HL-60/S4 treated with retinoic acid at 250 ng/mL for 4 days and 3 days (cell line): ENCODE data around the gene BCL2L12.
"Not testable (repeated sequence)": the region's sequence is repeated elsewhere in the genome, so short reads cannot be mapped to it uniquely, and the experiment has no call there.

ENCODE experiments used
- in situ Hi-C: fragments of 300-500 bp; cut with MboI; formaldehyde crosslinking; loops from 2 replicates; pipeline ENCODE4 v1.7.0; 2022; ENCODE audit warnings: low sequenced_read_pairs

BCL2L12 gene

GRCh38 chr19:49704888-49705642, 39.3 kb downstream of the BCL2L12 start:
- in situ Hi-C loops: no loop called here

GRCh38 chr19:49705919-49706318, 40.2 kb downstream of the BCL2L12 start:
- in situ Hi-C loops: no loop called here

DNA sequence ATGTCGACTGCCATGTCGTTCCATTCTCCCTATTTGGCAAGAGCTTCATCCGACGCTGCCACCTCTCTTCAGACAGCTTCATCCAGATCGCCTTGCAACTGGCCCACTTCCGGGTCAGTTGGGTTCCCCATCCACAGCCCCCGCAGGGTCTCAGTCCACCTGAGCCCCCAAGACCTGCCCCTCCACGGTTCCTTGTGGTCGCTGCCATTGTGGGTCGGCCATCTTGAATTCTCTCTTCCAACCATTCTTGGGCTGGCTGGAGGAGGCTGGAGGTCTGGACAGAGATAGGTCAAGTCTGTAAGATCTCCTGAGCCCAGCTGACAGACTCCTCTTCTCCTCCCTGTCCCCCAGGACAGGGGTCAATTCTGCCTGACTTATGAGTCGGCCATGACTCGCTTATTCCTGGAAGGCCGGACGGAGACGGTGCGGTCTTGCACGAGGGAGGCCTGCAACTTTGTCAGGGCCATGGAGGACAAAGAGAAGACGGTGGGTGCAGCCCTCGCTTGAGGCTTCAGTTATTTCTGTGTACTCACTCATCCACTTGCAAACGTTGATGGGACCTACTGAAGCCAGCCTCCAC, 44.7 kb downstream of the BCL2L12 start:
- in situ Hi-C loops: no loop called here

DNA sequence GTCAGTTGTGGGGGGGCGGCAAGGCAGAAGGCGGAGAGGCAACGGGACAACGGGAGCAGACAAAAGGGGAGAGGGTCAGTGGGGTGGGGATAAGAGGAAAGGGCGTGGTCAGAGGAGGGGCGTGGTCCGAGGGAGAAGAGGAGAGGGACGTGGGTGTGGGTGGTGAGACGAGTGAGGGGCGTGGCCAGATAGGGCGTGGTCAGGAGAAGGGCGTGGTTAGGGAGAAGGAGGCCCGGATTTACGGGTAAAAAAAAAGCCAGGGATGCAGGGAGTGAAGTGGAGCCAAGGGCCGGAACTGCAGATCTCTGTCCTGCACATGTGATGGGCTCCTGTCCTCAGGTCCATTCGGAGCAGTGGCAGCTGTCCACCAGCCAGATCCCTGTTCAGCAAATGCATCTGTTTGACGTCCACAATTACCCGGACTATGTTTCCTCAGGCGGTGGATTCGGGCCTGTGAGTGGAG, 46.7 kb downstream of the BCL2L12 start:
- in situ Hi-C loops: no loop called here

- in situ Hi-C loops: no loop called here
These were observed 47.6 kb downstream of the BCL2L12 start for GRCh38 chr19:49713236-49713845.

- in situ Hi-C loops: no loop called here
These were observed 50.4 kb downstream of the BCL2L12 start for GRCh38 chr19:49716154-49716553.

DNA sequence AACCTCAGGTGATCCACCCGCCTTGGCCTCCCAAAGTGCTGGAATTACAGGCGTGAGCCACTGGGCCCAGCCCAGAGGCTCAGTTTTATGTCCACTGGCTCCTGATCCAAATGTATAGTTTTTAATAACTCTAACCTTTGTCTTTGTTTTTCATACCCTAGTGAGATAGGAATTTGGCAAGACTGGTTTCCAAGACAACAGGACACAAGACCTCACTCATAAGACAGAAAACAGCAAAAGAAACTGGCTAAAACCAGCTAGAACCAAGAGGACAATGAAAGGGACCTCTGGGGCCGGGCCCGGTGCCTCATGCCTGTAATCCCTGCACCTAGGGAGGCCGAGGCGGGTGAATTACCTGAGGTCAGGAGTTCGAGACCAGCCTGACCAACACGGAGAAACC, 52.8 kb downstream of the BCL2L12 start:
- in situ Hi-C loops: no loop called here

DNA sequence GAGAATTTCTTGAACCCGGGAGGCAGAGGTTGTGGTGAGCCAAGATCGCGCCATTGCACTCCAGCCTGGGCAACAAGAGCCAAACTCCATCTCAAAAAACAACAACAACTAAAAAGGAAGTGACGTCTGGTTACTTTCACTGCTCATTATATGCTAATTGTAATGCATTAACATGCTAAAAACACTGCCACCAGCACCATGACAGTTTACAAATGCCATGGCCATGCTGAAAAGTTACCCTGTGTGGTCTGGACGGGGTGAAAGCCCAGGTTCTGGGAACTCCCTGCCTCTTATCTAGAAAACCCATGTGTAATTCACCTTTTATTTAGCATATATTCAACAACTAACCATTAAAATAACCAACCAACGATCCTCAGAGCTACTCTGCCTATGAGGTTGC, 53.3 kb downstream of the BCL2L12 start:
- in situ Hi-C loops: no loop called here

- in situ Hi-C loops: not testable (repeated sequence)
These were observed 53.7 kb downstream of the BCL2L12 start for GRCh38 chr19:49719420-49719819.
